Fibroblast of pulmonary artery (primary cell): ENCODE results near the gene CLEC20A.

Experiments
- DNase-seq: peaks from one replicate; pipeline ENCODE4 v3.0.0-alpha.2; 2010; ENCODE audit warnings: low read depth
- H3K4me3 ChIP-seq: replicated peaks from 2 replicates; pipeline ENCODE4 v1.5.1; 2011; ENCODE audit warnings: low read depth, mild to moderate bottlenecking, control low read depth, low read length, moderate library complexity
- CTCF ChIP-seq: IDR thresholded peaks from 2 replicates; pipeline ENCODE4 v1.5.1; 2011; ENCODE audit warnings: mild to moderate bottlenecking, control low read depth, low read length, inconsistent platforms; ENCODE audit errors: missing control alignments

CLEC20A gene

GRCh38 chr1:178483251-178483957 lies 13.4 kb downstream of the CLEC20A start:
- no peak overlapping the region for H3K4me3 ChIP-seq
- TF ChIP-seq CTCF = no peak
- DNase-seq = no peak

- H3K4me3 ChIP-seq = no peak overlapping the region
- TF ChIP-seq CTCF = no peak
- no peak for DNase-seq
These were observed 18.9 kb downstream of the CLEC20A start for GRCh38 chr1:178477841-178478240.

- H3K4me3 ChIP-seq = no peak overlapping the region
- DNase-seq = no peak
- TF ChIP-seq CTCF = no peak
These were observed 19.4 kb downstream of the CLEC20A start for GRCh38 chr1:178477373-178477772.

GRCh38 chr1:178472531-178472930 lies 24.2 kb downstream of the CLEC20A start:
- DNase-seq = no peak
- TF ChIP-seq CTCF = no peak
- no peak overlapping the region for H3K4me3 ChIP-seq

GRCh38 chr1:178470411-178470960 lies 26.3 kb downstream of the CLEC20A start:
- TF ChIP-seq CTCF = no peak
- peak; percentile 16 for DNase-seq
- no peak overlapping the region for H3K4me3 ChIP-seq

GRCh38 chr1:178467837-178468236 lies 28.9 kb downstream of the CLEC20A start:
- TF ChIP-seq CTCF = no peak
- no peak overlapping the region for H3K4me3 ChIP-seq
- DNase-seq = no peak

- peak; percentile 52 for DNase-seq
- H3K4me3 ChIP-seq = no peak overlapping the region
- no peak for TF ChIP-seq CTCF
These were observed 31.8 kb downstream of the CLEC20A start for GRCh38 chr1:178465011-178465410.
